Measurements from ENCODE around the gene SUGT1.
"Not testable (repeated sequence)": the region's sequence is repeated elsewhere in the genome, so short reads cannot be mapped to it uniquely, and the experiment has no call there.

Gene SUGT1

GRCh38 chr13:52707375-52707774 is 54.7 kb downstream of the SUGT1 start:
- H3K27ac ChIP-seq (ENCODE audit: extremely low read depth, low read depth, low read length), result no peak overlapping the region
- ChIA-PET POLR2A (no interaction called here), CTCF (interaction anchor here (1.3 kb wide), 1 partner anchor 97 kb away, joined by 3 read pairs; no protein-coding TSS in a partner anchor)
- H3K4me1 ChIP-seq (ENCODE audit: control insufficient read depth, insufficient read depth, low read length), result peaks cover 2% of the 10 kb centered on the region; the same call in 1 of the 2 replicates
- H3K9me3 ChIP-seq (ENCODE audit: control insufficient read depth, insufficient read depth, low read depth, low read length), result no peaks in the 10 kb centered on the region
- 0 out of 2 replicates have a peak, but pooled peaks have one; percentile 39 for TF ChIP-seq ZNF335 (tag by site-specific recombination; conservative IDR thresholded peaks at IDR 0.05)
- no peak for TF ChIP-seq OVOL3 (tag by site-specific recombination; IDR thresholded peaks at IDR 0.05)
- TF ChIP-seq ZNF585B (tag by site-specific recombination; IDR thresholded peaks at IDR 0.05), result no peak
- TF ChIP-seq SCRT2 (tag by site-specific recombination; IDR thresholded peaks at IDR 0.05), result peak; percentile 48; the same call in 1 of the 2 replicates
- no peak for TF ChIP-seq ZNF596 (tag by site-specific recombination; IDR thresholded peaks at IDR 0.05)
- no peak overlapping the region for H3K4me3 ChIP-seq (ENCODE audit: low read depth, low read length)
- no peaks in the 10 kb centered on the region for H3K36me3 ChIP-seq (ENCODE audit: control insufficient read depth in 2 of 2, insufficient read depth in 1 of 2, low read length in 2 of 2)

GRCh38 chr13:52708266-52708665 is 55.6 kb downstream of the SUGT1 start:
- POLR2A ChIA-PET; H3K9me3 ChIP-seq (ENCODE audit: control insufficient read depth, insufficient read depth, low read depth, low read length); H3K4me1 ChIP-seq (ENCODE audit: control insufficient read depth, insufficient read depth, low read length); H3K36me3 ChIP-seq (ENCODE audit: control insufficient read depth in 2 of 2, insufficient read depth in 1 of 2, low read length in 2 of 2); H3K27ac ChIP-seq (ENCODE audit: extremely low read depth, low read depth, low read length); H3K4me3 ChIP-seq (ENCODE audit: low read depth, low read length); CTCF ChIA-PET: not testable (repeated sequence)

GRCh38 chr13:52711286-52711685 is 58.6 kb downstream of the SUGT1 start:
- Histone ChIP-seq H3K27ac (ENCODE audit: extremely low read depth, low read depth, low read length) (no peak overlapping the region), H3K36me3 (ENCODE audit: control insufficient read depth in 2 of 2, insufficient read depth in 1 of 2, low read length in 2 of 2) (no peaks in the 10 kb centered on the region), H3K4me1 (ENCODE audit: control insufficient read depth, insufficient read depth, low read length) (no peaks in the 10 kb centered on the region), H3K4me3 (ENCODE audit: low read depth, low read length) (no peak overlapping the region), H3K9me3 (ENCODE audit: control insufficient read depth, insufficient read depth, low read depth, low read length) (no peaks in the 10 kb centered on the region)
- POLR2A ChIA-PET, result no interaction called here
- CTCF ChIA-PET, result interaction anchor here (1.1 kb wide), 1 partner anchor 129 kb away, joined by 5 read pairs; no protein-coding TSS in a partner anchor
- TF ChIP-seq ZNF391 (tag by site-specific recombination; IDR thresholded peaks at IDR 0.05; ENCODE audit: borderline replicate concordance, low read depth), result no peak
- TF ChIP-seq ZNF518A (tag by site-specific recombination; conservative IDR thresholded peaks at IDR 0.05; ENCODE audit: low read depth), result no peak
- TF ChIP-seq ZNF335 (tag by site-specific recombination; conservative IDR thresholded peaks at IDR 0.05), result no peak
- TF ChIP-seq PRDM4 (tag by site-specific recombination; IDR thresholded peaks at IDR 0.05), result no peak
- TF ChIP-seq AEBP2 (tag by site-specific recombination; IDR thresholded peaks at IDR 0.05; ENCODE audit: borderline replicate concordance), result no peak
- no peak for TF ChIP-seq ZNF433 (tag by site-specific recombination; IDR thresholded peaks at IDR 0.05; ENCODE audit: low read depth)
- no peak for TF ChIP-seq PATZ1 (tag by site-specific recombination; IDR thresholded peaks at IDR 0.05)
- no peak for TF ChIP-seq ZNF670 (tag by site-specific recombination; IDR thresholded peaks at IDR 0.05; ENCODE audit: low read depth)
- TF ChIP-seq BCL11A (tag by site-specific recombination; IDR thresholded peaks at IDR 0.05; ENCODE audit: low read depth), result no peak
- TF ChIP-seq ZNF664 (tag by site-specific recombination; IDR thresholded peaks at IDR 0.05), result no peak
- no peak for TF ChIP-seq ZNF639 (tag by site-specific recombination; IDR thresholded peaks at IDR 0.05)
- TF ChIP-seq ZNF580 (tag by site-specific recombination; IDR thresholded peaks at IDR 0.05), result no peak
- TF ChIP-seq KLF9 (tag by site-specific recombination; IDR thresholded peaks at IDR 0.05; ENCODE audit: low read depth), result no peak
- TF ChIP-seq ZBTB7A (tag by site-specific recombination; IDR thresholded peaks at IDR 0.05; ENCODE audit: low read depth), result no peak

All from HEK293 (cell line).